ENCODE measurements around the gene ZNF281. TPM values are rescaled to one million over a fixed set of nuclear protein-coding genes. Genes with fewer than 3 reads are reported as not detected.

The ZNF281 gene, protein sequence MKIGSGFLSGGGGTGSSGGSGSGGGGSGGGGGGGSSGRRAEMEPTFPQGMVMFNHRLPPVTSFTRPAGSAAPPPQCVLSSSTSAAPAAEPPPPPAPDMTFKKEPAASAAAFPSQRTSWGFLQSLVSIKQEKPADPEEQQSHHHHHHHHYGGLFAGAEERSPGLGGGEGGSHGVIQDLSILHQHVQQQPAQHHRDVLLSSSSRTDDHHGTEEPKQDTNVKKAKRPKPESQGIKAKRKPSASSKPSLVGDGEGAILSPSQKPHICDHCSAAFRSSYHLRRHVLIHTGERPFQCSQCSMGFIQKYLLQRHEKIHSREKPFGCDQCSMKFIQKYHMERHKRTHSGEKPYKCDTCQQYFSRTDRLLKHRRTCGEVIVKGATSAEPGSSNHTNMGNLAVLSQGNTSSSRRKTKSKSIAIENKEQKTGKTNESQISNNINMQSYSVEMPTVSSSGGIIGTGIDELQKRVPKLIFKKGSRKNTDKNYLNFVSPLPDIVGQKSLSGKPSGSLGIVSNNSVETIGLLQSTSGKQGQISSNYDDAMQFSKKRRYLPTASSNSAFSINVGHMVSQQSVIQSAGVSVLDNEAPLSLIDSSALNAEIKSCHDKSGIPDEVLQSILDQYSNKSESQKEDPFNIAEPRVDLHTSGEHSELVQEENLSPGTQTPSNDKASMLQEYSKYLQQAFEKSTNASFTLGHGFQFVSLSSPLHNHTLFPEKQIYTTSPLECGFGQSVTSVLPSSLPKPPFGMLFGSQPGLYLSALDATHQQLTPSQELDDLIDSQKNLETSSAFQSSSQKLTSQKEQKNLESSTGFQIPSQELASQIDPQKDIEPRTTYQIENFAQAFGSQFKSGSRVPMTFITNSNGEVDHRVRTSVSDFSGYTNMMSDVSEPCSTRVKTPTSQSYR
- 18.9 and 19.0 TPM in 2 replicates for total RNA-seq

DNA sequence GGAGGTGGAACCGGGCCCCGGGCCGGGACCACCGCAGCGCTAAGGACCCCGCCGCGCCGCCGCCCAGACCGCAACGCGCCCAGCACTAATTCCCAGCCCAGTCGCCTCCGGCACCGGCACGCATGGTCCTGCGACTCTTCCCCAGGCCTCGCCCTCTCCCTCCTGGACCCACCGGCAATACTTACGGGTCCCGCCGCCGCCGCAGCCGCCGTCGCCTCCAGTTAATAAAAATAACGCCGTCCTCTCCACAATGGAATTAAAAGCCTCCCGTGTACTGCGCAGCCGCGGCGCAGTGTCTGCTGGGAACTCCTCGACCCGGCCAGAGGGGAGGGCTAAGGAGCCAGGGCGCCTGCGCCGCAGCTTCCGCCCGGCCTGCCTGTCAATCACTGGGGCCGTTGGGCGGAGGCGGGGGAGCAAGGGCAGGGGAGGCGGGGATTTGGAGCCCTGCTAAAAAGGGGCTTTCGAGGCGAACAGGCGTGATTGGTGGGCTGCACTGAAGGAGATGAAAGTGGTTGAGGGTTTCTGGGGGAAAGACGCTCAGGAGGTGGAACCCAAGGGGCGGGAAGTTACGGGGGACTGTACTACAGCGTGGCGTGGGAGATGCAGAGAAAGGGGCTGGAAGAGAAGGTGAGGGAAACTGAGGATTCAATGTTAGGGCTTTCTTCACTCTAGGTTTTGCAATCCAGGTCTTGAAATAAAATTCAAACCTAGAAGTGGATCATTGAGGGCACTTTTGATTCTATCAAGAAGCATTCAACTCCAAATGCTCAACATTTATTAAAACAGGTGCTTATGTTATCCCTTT lies at the start of gene ZNF281:
ZNF281 (minus strand) TSS at position 276 of the 805 bp plus-strand sequence. CDS start 331 bp downstream, outside the sequence.
- Mint-ChIP-seq H3K4me3 (ENCODE audit: low read depth) (peak within 1 kb of the TSS; percentile 91), H3K27me3 (ENCODE audit: low read depth) (peaks cover 13% of the 10 kb centered on the region), H3K9me3 (no peaks in the 10 kb centered on the region), H3K27ac (peak within 1 kb of the TSS; percentile 85), H3K36me3 (ENCODE audit: low read depth) (peaks cover 46% of the 10 kb centered on the region), H3K4me1 (ENCODE audit: low read depth) (peaks cover 53% of the 10 kb centered on the region)
- DNase-seq (ENCODE audit: low spot score): peak; percentile 92
- intact Hi-C loops (cut with micrococcal nuclease): loop anchor here (1.0 to 5.0 kb wide), 5 partner anchors 19 to 79 kb away; no protein-coding TSS in a partner anchor

DNA sequence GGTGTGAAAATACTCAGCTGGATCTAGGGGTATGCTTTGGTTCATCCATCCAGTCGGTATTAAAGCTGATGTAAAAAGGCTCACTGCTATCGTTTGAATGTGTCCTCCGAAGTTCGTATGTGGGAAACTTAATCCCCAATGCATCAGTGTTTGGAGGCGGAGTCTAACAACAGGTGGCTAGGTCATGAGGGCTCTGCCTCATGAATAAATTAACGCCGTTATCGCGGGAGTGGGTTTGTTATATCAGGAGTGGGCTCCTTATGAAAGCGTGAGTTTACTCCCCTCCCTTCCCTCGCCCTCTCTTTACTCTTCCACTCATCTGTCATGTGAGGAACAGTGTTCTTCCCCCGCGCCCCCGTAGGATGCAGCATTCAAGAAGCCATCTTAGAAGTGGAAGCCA lies 48.9 kb upstream of the ZNF281 start:
- H3K27ac Mint-ChIP-seq: no peak overlapping the region
- H3K4me3 Mint-ChIP-seq (ENCODE audit: low read depth): no peak overlapping the region
- intact Hi-C loops (cut with micrococcal nuclease): no loop called here
- no peak for DNase-seq (ENCODE audit: low spot score)
- no peaks in the 10 kb centered on the region for H3K36me3 Mint-ChIP-seq (ENCODE audit: low read depth)
- no peaks in the 10 kb centered on the region for H3K9me3 Mint-ChIP-seq
- H3K27me3 Mint-ChIP-seq (ENCODE audit: low read depth): peaks cover 10% of the 10 kb centered on the region
- H3K4me1 Mint-ChIP-seq (ENCODE audit: low read depth): no peaks in the 10 kb centered on the region

DNA sequence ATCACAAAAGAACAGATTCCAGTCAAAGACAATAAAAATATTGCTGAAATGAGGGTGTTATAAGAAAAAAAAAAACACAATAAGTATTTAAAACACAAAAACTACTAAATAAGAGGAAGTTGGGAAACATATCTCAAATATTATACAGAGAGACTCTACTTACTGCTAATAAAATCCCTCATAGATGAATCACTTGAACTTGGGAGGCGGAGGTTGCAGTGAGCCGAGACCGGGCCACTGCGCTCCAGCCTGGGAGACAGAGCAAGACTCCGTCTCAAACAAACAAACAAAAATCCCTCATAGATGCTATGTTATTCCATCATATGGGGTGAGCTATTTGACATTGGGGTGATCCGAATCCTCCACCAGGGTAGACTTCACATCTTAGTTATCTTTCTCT lies 48.0 kb upstream of the ZNF281 start:
- peaks cover 6% of the 10 kb centered on the region for H3K4me1 Mint-ChIP-seq (ENCODE audit: low read depth)
- intact Hi-C loops (cut with micrococcal nuclease): no loop called here
- H3K27me3 Mint-ChIP-seq (ENCODE audit: low read depth): peaks cover 9% of the 10 kb centered on the region
- H3K36me3 Mint-ChIP-seq (ENCODE audit: low read depth): no peaks in the 10 kb centered on the region
- H3K4me3 Mint-ChIP-seq (ENCODE audit: low read depth): no peak overlapping the region
- DNase-seq (ENCODE audit: low spot score): no peak
- no peak overlapping the region for H3K27ac Mint-ChIP-seq
- no peaks in the 10 kb centered on the region for H3K9me3 Mint-ChIP-seq

DNA sequence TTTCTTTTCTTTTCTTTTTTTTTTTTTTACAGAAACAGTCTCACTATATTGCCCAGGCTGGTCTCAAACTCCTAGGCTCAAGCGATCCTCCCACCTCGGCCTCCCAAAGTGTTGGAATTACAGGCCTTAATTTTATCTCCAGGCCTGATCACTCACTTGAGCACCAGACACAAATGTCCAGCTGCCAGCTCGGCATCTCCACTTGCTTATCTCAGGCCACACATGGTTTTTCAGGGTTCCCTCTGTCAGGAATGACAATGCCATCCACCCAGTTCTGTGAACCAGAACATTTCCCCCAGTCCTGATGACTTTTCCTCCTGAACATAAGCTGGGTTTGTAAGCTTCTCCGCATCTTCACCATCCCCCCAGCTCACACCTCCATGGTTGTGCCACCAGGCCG lies 44.6 kb upstream of the ZNF281 start:
- Mint-ChIP-seq H3K4me1 (ENCODE audit: low read depth) (peaks cover 8% of the 10 kb centered on the region), H3K4me3 (ENCODE audit: low read depth) (no peak overlapping the region), H3K36me3 (ENCODE audit: low read depth) (no peaks in the 10 kb centered on the region)

DNA sequence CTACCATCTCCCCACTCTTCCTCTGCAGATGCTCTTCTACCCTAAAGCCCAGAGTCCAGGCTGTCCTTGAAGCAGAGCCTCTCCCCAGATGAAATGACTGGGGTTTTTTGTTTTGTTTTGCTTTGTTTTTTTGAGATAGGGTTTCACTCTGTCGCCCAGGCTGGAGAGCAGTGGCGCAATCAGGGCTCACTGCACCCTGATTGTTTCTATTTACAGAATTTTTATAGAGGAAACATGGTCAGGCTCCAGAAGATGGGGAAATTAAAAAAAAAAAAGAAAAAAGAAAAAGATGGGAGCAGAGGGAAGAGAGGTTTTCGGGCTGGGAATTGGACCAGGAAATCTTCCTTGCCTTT lies 43.7 kb upstream of the ZNF281 start:
- H3K4me1 Mint-ChIP-seq (ENCODE audit: low read depth): peaks cover 9% of the 10 kb centered on the region

More for the DNA sequence above, 44.6 kb upstream of the ZNF281 start:
- Mint-ChIP-seq H3K27ac (no peak overlapping the region), H3K9me3 (no peaks in the 10 kb centered on the region), H3K27me3 (ENCODE audit: low read depth) (peaks cover 10% of the 10 kb centered on the region)
- no peak for DNase-seq (ENCODE audit: low spot score)
- intact Hi-C loops (cut with micrococcal nuclease): no loop called here

DNA sequence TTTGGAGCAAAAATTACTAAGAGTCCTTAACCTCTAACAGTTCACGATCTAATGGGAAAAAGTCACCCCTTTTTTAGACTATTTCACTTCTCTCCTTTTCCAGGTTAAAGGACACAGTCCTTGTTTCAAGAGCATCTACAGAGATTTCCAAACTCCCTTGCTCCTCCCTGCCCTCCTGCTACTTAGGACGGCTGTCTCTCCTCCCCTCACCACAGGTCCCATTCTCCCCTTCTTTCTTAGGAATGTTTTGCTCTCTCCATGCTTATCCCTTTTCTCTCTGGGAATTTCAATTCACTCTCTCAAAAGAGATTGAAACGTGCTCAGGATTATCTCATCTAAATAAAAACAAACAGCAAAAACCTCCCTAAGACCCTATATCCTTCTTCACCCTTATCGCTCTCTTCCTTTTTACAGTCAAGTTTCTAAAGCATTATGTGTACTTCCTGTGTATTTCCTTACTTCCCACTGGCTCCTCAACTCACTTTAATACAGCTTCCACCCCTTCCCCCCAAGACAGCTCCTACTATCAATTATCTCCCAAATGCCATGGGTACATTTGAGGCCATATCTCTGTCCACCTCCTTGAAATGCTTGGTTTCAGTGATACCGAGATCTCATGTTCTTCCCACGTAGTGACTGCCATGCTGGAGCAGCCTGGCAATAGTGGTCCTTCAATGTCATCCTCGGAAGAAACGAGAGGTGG lies 43.2 kb upstream of the ZNF281 start:
- intact Hi-C loops (cut with micrococcal nuclease): no loop called here
- no peak overlapping the region for H3K27ac Mint-ChIP-seq
- peaks cover 7% of the 10 kb centered on the region for H3K27me3 Mint-ChIP-seq (ENCODE audit: low read depth)
- DNase-seq (ENCODE audit: low spot score): no peak
- H3K36me3 Mint-ChIP-seq (ENCODE audit: low read depth): no peaks in the 10 kb centered on the region
- no peaks in the 10 kb centered on the region for H3K9me3 Mint-ChIP-seq
- H3K4me3 Mint-ChIP-seq (ENCODE audit: low read depth): no peak overlapping the region
- H3K4me1 Mint-ChIP-seq (ENCODE audit: low read depth): peaks cover 12% of the 10 kb centered on the region

More for the DNA sequence above, 43.7 kb upstream of the ZNF281 start:
- H3K27ac Mint-ChIP-seq: no peak overlapping the region
- no peaks in the 10 kb centered on the region for H3K9me3 Mint-ChIP-seq
- DNase-seq (ENCODE audit: low spot score): no peak
- intact Hi-C loops (cut with micrococcal nuclease): no loop called here
- peaks cover 9% of the 10 kb centered on the region for H3K27me3 Mint-ChIP-seq (ENCODE audit: low read depth)
- no peak overlapping the region for H3K4me3 Mint-ChIP-seq (ENCODE audit: low read depth)
- no peaks in the 10 kb centered on the region for H3K36me3 Mint-ChIP-seq (ENCODE audit: low read depth)

DNA sequence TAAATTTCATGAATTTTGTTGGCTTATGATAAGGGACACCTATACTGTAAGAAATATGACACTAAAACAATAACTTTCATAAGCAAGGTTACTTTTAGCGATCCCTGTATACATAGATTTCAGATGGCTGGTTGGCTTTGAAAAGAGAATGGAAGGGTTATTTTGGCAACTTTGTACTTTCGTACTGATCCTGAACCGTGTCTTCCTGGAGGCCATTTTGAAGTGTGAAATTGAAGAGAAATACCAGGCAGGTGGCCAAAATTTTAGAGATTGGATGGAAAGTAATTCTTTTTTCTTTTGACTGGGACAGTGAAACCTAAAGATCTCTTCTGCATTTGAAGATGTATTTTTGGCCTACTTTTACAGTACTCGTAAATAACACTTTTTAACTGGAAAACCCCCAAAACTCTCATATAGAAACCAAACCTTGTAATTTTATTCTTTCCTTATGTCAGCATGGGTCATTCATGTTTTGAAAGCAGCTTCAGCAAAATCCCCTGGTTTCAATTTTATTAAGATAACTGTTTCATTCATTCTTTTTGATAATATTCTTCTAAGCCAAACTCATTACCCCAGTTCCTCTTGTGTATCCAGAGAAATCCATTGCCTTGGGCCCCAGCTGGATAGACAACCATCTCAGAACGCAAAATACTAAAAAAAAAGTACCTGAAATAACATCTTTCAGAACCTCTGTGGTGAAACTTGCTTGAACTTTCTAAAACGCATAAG lies 38.4 kb upstream of the ZNF281 start:
- intact Hi-C loops (cut with micrococcal nuclease): loop anchor here (1.0 to 2.0 kb wide), 6 partner anchors 15 to 295 kb away; partner anchors contain the start of gene ZNF281
- H3K27me3 Mint-ChIP-seq (ENCODE audit: low read depth): peaks cover 5% of the 10 kb centered on the region
- peaks cover 5% of the 10 kb centered on the region for H3K9me3 Mint-ChIP-seq
- peaks cover 5% of the 10 kb centered on the region for H3K36me3 Mint-ChIP-seq (ENCODE audit: low read depth)
- H3K4me1 Mint-ChIP-seq (ENCODE audit: low read depth): peaks cover 38% of the 10 kb centered on the region
- DNase-seq (ENCODE audit: low spot score): no peak
- peak overlapping the region; percentile 92 for H3K27ac Mint-ChIP-seq
- peak overlapping the region; percentile 6 for H3K4me3 Mint-ChIP-seq (ENCODE audit: low read depth)

DNA sequence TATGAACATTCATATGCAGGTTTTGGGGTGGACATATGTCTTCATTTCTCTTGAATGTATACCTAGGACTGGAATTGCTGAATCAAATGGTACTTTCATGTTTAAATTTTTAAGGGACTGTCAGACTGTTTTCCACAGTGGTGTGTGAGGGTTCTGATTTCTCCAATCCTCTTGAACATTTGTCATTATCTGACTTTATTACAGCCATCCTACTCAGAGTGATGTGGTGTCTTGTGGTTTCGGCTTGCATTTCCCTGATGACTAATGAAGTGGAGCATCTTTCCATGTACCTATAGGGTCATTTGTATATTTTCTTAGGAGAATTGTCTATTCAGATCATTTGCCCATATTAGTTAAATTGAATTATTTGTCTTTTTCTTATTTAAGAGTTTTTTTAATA lies 35.4 kb upstream of the ZNF281 start:
- H3K36me3 Mint-ChIP-seq (ENCODE audit: low read depth): peaks cover 5% of the 10 kb centered on the region
- peak overlapping the region; percentile 65 for H3K27ac Mint-ChIP-seq
- intact Hi-C loops (cut with micrococcal nuclease): no loop called here
- peaks cover 5% of the 10 kb centered on the region for H3K9me3 Mint-ChIP-seq
- H3K27me3 Mint-ChIP-seq (ENCODE audit: low read depth): no peaks in the 10 kb centered on the region
- no peak overlapping the region for H3K4me3 Mint-ChIP-seq (ENCODE audit: low read depth)
- DNase-seq (ENCODE audit: low spot score): no peak
- H3K4me1 Mint-ChIP-seq (ENCODE audit: low read depth): peaks cover 34% of the 10 kb centered on the region

DNA sequence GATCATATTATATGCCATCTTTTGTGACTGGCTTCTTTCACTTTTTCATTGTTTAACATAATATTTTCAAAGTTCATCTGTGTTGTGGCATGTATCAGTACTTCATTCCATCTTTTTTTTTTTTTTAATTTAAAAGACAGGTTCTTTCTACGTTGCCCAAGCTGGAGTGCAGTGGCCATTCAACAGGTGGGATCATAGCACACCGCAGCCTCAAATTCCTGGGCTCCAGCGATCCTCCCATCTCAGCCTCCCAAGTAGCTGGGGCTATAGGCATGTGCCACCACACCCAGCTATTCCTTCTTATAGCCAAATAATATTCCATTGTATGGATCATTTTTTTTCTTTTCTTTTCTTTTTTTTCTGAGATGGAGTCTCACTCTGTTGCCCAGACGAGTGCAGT lies 34.6 kb upstream of the ZNF281 start:
- Mint-ChIP-seq H3K27ac (peak overlapping the region; percentile 65), H3K4me1 (ENCODE audit: low read depth) (peaks cover 34% of the 10 kb centered on the region), H3K9me3 (peaks cover 5% of the 10 kb centered on the region), H3K4me3 (ENCODE audit: low read depth) (no peak overlapping the region), H3K27me3 (ENCODE audit: low read depth) (no peaks in the 10 kb centered on the region), H3K36me3 (ENCODE audit: low read depth) (peaks cover 5% of the 10 kb centered on the region)
- no peak for DNase-seq (ENCODE audit: low spot score)
- intact Hi-C loops (cut with micrococcal nuclease): no loop called here

DNA sequence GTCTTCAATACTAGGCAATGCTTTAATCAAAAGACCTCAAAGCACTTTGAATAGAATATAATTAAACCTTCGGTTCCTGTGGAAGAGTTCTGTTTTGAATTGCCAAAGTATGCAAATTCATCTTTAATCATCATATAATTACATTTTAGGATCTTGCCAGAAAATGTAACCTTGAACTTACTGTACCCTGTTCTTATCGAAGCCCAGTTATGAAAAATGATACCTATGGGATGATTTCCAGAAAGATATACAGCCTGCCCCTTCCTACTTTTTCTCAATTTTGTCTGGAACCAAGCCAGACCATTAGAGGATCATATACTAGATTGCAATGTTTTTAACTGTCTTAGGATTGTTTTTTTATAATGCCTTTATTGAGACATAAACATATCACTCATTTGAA lies 34.0 kb upstream of the ZNF281 start:
- intact Hi-C loops (cut with micrococcal nuclease): no loop called here
- Mint-ChIP-seq H3K9me3 (peaks cover 5% of the 10 kb centered on the region), H3K27ac (no peak overlapping the region), H3K36me3 (ENCODE audit: low read depth) (peaks cover 5% of the 10 kb centered on the region), H3K4me3 (ENCODE audit: low read depth) (no peak overlapping the region), H3K27me3 (ENCODE audit: low read depth) (no peaks in the 10 kb centered on the region), H3K4me1 (ENCODE audit: low read depth) (peaks cover 38% of the 10 kb centered on the region)
- DNase-seq (ENCODE audit: low spot score): no peak

DNA sequence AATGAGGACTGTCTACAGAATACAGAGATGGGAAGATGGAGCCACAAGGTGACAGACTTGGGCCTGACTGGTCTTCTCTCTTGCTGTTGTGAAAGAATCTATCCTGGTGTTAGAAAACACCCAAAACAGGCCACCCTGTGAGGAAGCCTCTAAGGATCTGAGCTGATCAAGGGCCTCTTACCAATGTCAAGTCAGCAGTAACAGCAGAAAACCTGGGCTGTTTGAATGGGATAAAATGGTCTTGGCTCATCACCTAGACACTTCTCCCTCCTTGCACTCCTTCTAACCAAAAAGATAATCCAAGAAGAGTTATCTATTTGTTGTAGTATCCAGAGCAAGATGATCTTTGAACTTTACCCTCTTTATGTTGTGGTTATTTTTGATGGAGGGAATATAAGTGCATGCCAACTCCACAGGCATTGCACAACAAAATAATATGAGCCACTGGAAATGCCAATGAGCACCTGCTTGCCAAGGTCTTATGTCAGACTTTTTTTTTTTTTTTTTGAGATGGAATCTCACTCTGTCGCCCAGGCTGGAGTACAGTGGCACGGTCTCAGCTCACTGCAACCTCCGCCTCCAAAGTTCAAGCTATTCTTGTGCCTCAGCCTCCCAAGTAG lies 32.8 kb upstream of the ZNF281 start:
- H3K27me3 Mint-ChIP-seq (ENCODE audit: low read depth): no peaks in the 10 kb centered on the region
- intact Hi-C loops (cut with micrococcal nuclease): no loop called here

More for the DNA sequence above, 32.8 kb upstream of the ZNF281 start:
- Mint-ChIP-seq H3K4me1 (ENCODE audit: low read depth) (peaks cover 33% of the 10 kb centered on the region), H3K4me3 (ENCODE audit: low read depth) (no peak overlapping the region), H3K36me3 (ENCODE audit: low read depth) (peaks cover 5% of the 10 kb centered on the region), H3K9me3 (peaks cover 5% of the 10 kb centered on the region), H3K27ac (no peak overlapping the region)
- no peak for DNase-seq (ENCODE audit: low spot score)
